Activated gamma-delta T cell treated with Interleukin-2 at 50 U/mL for 16 hours (primary cell): ENCODE measurements around the gene DESI1.
"Not testable (repeated sequence)": the region's sequence is repeated elsewhere in the genome, so short reads cannot be mapped to it uniquely, and the experiment has no call there.

Source experiments
- DNase-seq: peaks from one replicate; pipeline ENCODE4 v3.0.0-alpha.2; 2020

Gene DESI1

DNA sequence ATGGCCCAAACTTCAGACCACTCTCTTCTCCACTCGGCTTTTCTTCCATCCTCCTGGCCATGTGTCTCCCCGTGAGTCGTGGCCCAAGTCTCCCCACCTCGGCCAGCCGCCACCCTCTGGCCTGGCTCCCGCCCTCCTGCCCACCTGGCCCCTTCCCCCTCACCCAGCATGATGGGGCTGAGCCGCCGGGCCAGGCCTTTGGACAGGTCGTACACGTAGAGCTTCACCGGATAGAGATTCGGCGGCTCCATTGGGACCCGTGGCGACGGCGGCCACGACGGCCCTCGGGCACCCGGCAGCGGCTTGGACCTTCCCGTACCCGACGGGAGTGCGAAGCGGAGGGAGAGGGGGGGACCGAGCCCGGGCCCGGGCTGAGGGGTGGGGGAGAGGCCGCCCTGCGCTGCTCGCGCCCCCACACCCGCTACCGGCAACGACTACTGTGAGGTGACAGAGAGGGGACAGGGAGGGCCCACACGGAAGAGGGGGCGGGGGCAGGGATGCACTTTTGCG, at the start of gene DESI1:
DESI1 (minus strand) TSS at position 455 of the 510 bp plus-strand sequence; CDS start at position 251, 204 bp downstream.
- no peak for DNase-seq

GRCh38 chr22:41668971-41669911, 48.4 kb upstream of the DESI1 start:
- no peak for DNase-seq

- no peak for DNase-seq
Measured at GRCh38 chr22:41664951-41665350, 44.1 kb upstream of the DESI1 start.

DNA sequence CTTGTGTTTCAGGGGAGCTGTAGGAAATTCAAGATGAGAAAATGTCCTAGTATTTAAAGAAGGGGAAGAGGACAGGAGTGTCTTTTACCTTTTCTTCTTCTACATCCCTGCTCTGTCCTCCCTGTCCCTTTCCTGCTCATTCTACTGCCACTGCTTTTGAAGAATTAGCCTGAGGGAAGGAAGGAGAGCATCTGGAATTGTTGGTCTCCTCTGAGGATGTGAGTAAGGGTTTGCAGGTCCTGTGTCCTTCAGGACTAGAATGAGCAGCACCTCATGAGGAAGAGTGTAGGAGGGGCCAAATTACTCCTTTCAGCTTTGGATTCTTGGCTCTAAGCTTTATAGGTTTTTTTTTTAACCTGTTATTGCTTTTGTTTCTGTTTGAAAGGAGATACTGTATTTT, 43.6 kb upstream of the DESI1 start:
- DNase-seq = no peak

GRCh38 chr22:41663594-41663993, 42.8 kb upstream of the DESI1 start:
- DNase-seq = not testable (repeated sequence)

- DNase-seq = no peak
Measured at GRCh38 chr22:41661713-41662112, 40.9 kb upstream of the DESI1 start.

- no peak for DNase-seq
Measured at GRCh38 chr22:41661088-41661487, 40.2 kb upstream of the DESI1 start.

- no peak for DNase-seq
Measured at GRCh38 chr22:41660416-41660815, 39.6 kb upstream of the DESI1 start.

DNA sequence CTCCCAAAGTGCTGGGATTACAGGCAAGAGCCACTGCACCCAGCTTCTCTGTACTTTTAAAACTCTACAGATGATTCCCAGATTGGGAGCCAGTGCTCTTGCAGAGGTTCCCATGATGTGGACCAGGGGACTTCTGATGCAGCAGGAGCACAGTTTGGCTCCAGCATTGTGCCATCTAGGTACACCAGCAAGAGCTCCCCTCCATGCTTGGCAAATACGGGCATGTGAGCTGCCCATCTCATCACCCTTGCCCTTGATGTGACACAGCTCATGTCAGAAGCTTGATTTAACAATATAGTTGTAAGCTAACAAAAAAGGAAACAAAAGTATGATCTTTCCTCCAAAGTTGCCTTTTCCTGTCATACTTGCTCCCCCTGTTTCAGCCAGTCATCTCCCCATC, 39.1 kb upstream of the DESI1 start:
- no peak for DNase-seq

DNA sequence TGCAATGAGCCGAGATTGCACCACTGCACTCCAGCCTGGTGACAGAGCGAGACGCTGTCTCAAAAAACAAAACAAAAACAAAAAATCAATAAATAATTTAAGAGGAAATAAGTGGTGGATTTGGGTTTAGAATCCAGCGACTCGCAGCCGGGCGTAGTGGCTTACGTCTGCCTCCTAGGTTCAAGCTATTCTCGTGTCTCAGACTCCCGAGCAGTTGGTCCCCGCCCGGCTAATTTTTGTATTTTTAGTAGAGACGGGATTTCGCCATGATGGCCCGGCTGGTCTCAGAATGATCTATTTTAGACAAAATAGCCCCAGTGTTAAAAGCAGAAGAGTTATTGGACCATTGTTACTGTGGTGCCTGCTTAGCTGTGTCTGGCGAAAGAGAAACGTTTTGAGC, 38.0 kb upstream of the DESI1 start:
- DNase-seq = no peak

- no peak for DNase-seq
Measured at GRCh38 chr22:41657709-41658108, 36.9 kb upstream of the DESI1 start.

- DNase-seq = no peak
Measured at GRCh38 chr22:41656556-41656955, 35.7 kb upstream of the DESI1 start.

- DNase-seq = no peak
Measured at GRCh38 chr22:41654322-41654721, 33.5 kb upstream of the DESI1 start.

- no peak for DNase-seq
Measured at GRCh38 chr22:41650821-41651220, 30.0 kb upstream of the DESI1 start.

DNA sequence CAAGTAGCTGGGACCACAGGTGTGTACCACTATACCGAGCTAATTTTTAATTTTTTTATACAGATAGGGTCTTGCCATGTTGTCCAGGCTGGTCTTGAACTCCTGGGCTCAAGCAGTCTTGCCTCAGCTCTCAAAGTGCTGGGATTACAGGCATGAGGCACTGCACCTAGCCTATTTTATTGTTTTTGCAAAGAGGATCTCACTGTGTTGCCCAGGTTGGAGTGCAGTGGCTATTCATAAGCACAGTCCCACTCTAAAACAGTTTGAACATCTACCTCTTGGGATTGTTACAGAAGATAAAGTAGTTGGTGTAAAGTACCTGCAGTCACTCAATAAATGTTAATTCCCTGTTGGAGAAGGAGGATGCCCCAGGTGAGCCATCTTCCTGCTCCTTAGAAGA, 29.4 kb upstream of the DESI1 start:
- DNase-seq = no peak

- no peak for DNase-seq
Measured at GRCh38 chr22:41648432-41648831, 27.6 kb upstream of the DESI1 start.

DNA sequence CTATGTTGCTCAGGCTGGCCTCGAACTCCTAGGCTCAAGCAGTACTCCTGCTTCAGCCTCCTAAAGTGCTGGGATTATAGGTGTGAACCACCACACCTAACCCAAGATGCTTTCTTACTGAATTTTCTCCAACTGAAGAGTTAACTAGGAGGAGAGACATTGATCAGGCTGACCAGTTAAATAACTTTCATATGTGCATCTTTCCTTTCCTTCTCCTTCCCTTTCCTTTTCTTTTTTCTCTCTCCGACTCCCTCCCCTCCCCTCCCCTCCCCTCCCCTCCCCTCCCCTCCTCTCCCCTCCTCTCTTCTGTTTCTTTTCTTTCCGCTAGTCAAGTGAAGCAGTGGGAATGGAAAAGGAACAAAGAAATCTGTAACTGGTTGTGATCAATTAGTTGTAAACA, 26.9 kb upstream of the DESI1 start:
- no peak for DNase-seq

DNA sequence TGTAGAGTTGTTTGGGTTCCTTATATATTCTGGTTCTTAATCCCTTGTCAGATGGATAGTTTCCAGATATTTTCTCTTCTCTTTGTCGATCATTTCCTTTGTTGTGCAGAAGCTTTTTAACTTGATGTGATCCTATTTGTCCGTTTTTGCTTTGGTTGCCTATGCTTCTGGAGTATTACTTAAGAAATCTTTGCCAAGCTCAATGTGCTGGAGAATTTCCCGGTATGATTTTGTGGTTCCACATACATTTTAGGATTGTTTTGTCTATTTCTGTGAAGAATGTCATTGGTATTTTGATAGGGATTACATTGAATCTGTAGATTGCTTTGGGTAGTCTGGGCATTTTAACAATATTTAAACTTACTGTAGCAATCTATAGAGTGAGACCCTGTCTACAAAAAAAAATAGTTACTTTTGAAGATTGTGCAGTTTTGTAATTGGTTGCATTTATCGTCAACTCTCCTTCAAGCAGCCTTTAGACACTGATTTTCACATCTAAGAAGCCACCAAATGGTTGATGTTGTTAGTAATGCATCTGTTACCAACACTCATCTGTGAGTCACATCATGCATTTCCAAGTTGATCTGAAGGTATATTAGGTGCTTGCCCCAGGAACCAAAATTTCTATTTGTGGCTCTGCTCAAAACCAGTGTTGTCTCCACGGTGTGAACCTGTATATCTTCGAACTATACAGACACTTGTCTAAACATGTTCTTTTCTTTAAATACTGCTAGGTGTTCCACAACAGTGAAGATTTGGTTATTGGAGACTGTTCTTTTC, 21.7 kb upstream of the DESI1 start:
- DNase-seq = no peak

DNA sequence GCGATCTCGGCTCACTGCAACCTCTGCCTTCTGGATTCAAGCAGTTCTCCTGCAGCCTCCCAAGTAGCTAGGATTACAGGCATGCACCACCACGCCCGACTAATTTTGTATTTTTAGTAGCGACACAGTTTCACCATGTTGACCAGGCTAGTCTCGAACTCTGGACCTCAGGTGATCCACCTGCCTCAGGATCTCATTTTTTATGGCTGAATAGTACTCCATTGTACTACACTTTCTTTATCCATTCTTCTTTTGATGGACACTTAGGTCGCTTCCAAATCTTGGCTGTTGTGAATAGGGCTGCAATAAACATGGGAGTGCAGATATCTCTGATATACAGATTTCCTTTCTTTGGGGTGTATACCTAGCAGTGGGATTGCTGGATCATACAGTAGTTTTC, 21.0 kb upstream of the DESI1 start:
- DNase-seq = no peak

DNA sequence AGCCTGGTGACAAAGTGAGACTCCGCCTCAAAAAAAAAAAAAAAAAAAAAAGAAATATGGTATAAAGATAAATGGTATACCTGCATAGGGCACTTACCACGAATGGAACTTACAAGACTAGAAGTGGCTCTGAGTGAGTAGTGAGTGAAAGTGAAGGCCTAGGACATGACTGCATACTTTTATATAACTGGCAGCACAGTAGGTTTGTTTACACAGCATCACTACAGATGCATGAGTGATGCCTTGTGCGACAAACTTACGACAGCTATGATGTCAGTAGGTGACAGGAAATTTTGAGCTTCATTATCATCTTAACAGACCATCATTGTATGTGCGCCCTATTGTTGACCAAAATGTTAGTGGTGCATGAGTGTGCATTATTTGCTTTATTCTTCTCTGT, 17.9 kb upstream of the DESI1 start:
- no peak for DNase-seq

DNA sequence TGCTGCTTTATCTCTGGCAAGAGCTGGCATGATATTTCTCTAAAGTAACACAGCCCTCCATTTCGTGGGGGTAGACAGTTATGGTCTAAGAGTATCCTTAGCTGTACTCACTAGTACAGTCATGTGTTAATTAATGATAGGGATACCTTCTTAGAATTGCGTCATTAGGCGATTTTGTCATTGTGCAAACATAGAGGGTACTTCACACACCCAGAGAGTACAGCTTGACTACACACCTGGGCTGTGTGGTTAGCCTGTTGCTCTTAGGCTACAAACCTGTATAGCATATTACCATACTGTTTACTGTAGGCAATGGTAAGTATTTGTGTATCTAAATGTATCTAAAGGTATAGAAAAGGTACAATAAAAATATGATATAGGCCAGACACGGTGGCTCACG, 17.3 kb upstream of the DESI1 start:
- DNase-seq = no peak

GRCh38 chr22:41637623-41638022, 16.8 kb upstream of the DESI1 start:
- DNase-seq = not testable (repeated sequence)

GRCh38 chr22:41636467-41636866, 15.6 kb upstream of the DESI1 start:
- no peak for DNase-seq

DNA sequence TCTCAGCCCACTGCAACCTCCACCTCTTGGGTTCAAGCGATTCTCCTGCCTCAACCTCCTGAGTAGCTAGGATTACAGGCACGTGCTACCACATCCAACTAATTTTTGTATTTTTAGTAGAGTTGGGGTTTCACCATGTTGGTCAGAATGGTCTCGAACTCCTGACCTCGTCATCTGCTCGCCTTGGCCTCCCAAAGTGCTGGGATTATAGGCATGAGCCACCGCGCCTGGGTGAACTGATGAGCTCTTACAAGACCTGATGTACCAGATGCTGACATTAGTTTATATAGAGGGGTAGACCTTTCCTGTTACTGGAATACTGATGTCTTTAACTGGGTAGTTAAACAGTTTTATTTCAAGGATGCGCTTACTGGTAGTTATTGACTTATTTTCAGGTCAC, 13.8 kb upstream of the DESI1 start:
- not testable (repeated sequence) for DNase-seq
